Gastrocnemius medialis (tissue), 4 donors: ENCODE data around the gene CELF1.

ENCODE experiments used
- CTCF ChIP-seq, 5 experiments: fragments of 450-650 bp in 3 of 5; fragments of 200-600 bp in 2 of 5; sonication (generic) in 2 of 5; IDR thresholded peaks in 4 of 5; conservative IDR thresholded peaks in 1 of 5; 1 replicate in 4 of 5; 2 replicates in 1 of 5; pipeline ENCODE4 v1.5.1; 2016 to 2019; ENCODE audit warnings: antibody characterized with exemption in 5 of 5, mild to moderate bottlenecking in 3 of 5, moderate library complexity in 3 of 5
- POLR2A ChIP-seq, 2 donors: fragments of 450-650 bp; IDR thresholded peaks; one replicate each; pipeline ENCODE4 v1.6.1; 2017; ENCODE audit warnings: antibody characterized with exemption in 2 of 2, mild to moderate bottlenecking in 2 of 2, moderate library complexity in 2 of 2

DNA sequence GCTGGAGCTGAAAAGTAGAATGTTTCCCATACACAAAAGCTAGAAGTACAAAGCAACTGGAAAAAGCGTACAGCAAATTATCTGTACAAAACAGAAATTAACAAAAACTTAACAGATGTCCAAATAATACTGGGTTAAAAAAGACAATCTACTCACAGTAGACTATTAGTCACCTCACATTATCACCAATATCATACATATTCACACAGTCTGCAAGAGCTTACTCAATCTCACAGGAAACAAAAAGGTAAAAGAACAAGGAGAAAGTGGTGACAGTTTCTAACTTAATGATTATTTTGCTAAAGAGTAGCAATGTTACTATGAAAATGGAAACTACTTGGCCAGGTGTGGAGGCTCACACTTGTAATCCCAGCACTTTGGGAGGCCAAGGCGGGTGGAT is 11.9 kb downstream of the CELF1 start:
- no peak for TF ChIP-seq CTCF (IDR thresholded peaks at IDR 0.05 in 4 of 5, conservative IDR thresholded peaks at IDR 0.05 in 1 of 5)
- TF ChIP-seq POLR2A (IDR thresholded peaks at IDR 0.05) = no peak
